Liver (tissue), 9 donors: ENCODE measurements around the gene NGB. TPM values are rescaled to one million over a fixed set of nuclear protein-coding genes. Genes with fewer than 3 reads are reported as not detected.

Source experiments
- DNase-seq: peaks from one replicate; pipeline ENCODE4 v3.0.0-alpha.2; 2017; ENCODE audit warnings: low spot score
- H3K27ac ChIP-seq, 2 donors: one replicate each; pipeline ENCODE4 v1.7.0; 2013; ENCODE audit warnings: inconsistent platforms in 2 of 2, low read length in 2 of 2, control low read depth in 1 of 2, low read depth in 1 of 2, mild to moderate bottlenecking in 1 of 2
- H3K27me3 ChIP-seq, 4 donors: one replicate each; pipeline versions ENCODE4 v1.6.1 to v1.7.0; 2013; ENCODE audit warnings: low read length in 3 of 4, inconsistent platforms in 1 of 4, mild to moderate bottlenecking in 1 of 4, moderate library complexity in 1 of 4; ENCODE audit not compliant: control insufficient read depth in 4 of 4, insufficient read depth in 4 of 4
- H3K36me3 ChIP-seq, 4 donors: one replicate each; pipeline versions ENCODE4 v1.6.1 to v1.7.0; 2013; ENCODE audit warnings: low read length in 3 of 4, mild to moderate bottlenecking in 3 of 4, low read depth in 1 of 4, moderate library complexity in 1 of 4; ENCODE audit not compliant: control insufficient read depth in 4 of 4, insufficient read depth in 3 of 4
- H3K4me1 ChIP-seq, 4 donors: one replicate each; pipeline versions ENCODE4 v1.6.1 to v1.7.0; 2013; ENCODE audit warnings: low read length in 3 of 4, mild to moderate bottlenecking in 3 of 4, moderate library complexity in 1 of 4; ENCODE audit not compliant: control insufficient read depth in 4 of 4, insufficient read depth in 4 of 4
- H3K4me3 ChIP-seq, 3 donors: one replicate each; pipeline versions ENCODE4 v1.6.1 to v1.7.0; 2013; ENCODE audit warnings: low read length in 3 of 3, control low read depth in 1 of 3, low read depth in 1 of 3, mild to moderate bottlenecking in 1 of 3
- H3K9ac ChIP-seq, 2 donors: one replicate each; pipeline ENCODE4 v1.7.0; 2013; ENCODE audit warnings: low read length in 2 of 2, mild to moderate bottlenecking in 2 of 2, moderate library complexity in 2 of 2, control low read depth in 1 of 2, low read depth in 1 of 2
- H3K9me3 ChIP-seq, 4 donors: one replicate each; pipeline versions ENCODE4 v1.6.1 to v1.7.0; 2013; ENCODE audit warnings: low read length in 3 of 4; ENCODE audit not compliant: control insufficient read depth in 4 of 4
- CTCF ChIP-seq: fragments of 150-350 bp; IDR thresholded peaks from 2 replicates; pipeline ENCODE4 v1.5.1; 2017; ENCODE audit warnings: improper control_type of control experiment, low read depth, low read length; ENCODE audit not compliant: missing input control
- EGR1 ChIP-seq, 2 donors: IDR thresholded peaks; 2 replicates each; pipeline ENCODE4 v1.6.1; 2016 to 2018; ENCODE audit warnings: antibody characterized with exemption in 2 of 2, low read depth in 2 of 2
- FOXA1 ChIP-seq: IDR thresholded peaks from 2 replicates; pipeline ENCODE4 v1.6.1; 2016; ENCODE audit warnings: antibody characterized with exemption
- FOXA2 ChIP-seq: IDR thresholded peaks from 2 replicates; pipeline ENCODE4 v1.6.1; 2016; ENCODE audit warnings: antibody characterized with exemption
- GABPA ChIP-seq, 2 donors: IDR thresholded peaks in 1 of 2; conservative IDR thresholded peaks in 1 of 2; 2 replicates each; pipeline ENCODE4 v1.6.1; 2016; ENCODE audit warnings: antibody characterized with exemption in 2 of 2, mild to moderate bottlenecking in 1 of 2, moderate library complexity in 1 of 2
- HNF4A ChIP-seq, 2 donors: conservative IDR thresholded peaks; 2 replicates each; pipeline ENCODE4 v1.6.1; 2016; ENCODE audit warnings: antibody characterized with exemption in 2 of 2, mild to moderate bottlenecking in 2 of 2
- HNF4G ChIP-seq: IDR thresholded peaks from 2 replicates; pipeline ENCODE4 v1.6.1; 2016; ENCODE audit warnings: antibody characterized with exemption
- JUND ChIP-seq, 2 donors: IDR thresholded peaks; 2 replicates each; pipeline ENCODE4 v1.6.1; 2016; ENCODE audit warnings: antibody characterized with exemption in 2 of 2
- MAX ChIP-seq: IDR thresholded peaks from 2 replicates; pipeline ENCODE4 v1.6.1; 2016; ENCODE audit warnings: antibody characterized with exemption
- NR2F2 ChIP-seq: IDR thresholded peaks from 2 replicates; pipeline ENCODE4 v1.6.1; 2016; ENCODE audit warnings: antibody characterized with exemption
- RAD21 ChIP-seq, 2 donors: IDR thresholded peaks; 2 replicates each; pipeline ENCODE4 v1.6.1; 2016; ENCODE audit warnings: antibody characterized with exemption in 2 of 2, mild to moderate bottlenecking in 2 of 2
- REST ChIP-seq: IDR thresholded peaks from 2 replicates; pipeline ENCODE4 v1.6.1; 2016; ENCODE audit warnings: antibody characterized with exemption, mild to moderate bottlenecking
- RXRA ChIP-seq, 2 donors: IDR thresholded peaks; 2 replicates each; pipeline ENCODE4 v1.6.1; 2017 to 2018; ENCODE audit warnings: antibody characterized with exemption in 2 of 2, mild to moderate bottlenecking in 1 of 2
- SP1 ChIP-seq: IDR thresholded peaks from 2 replicates; pipeline ENCODE4 v1.6.1; 2018; ENCODE audit warnings: antibody characterized with exemption, mild to moderate bottlenecking
- TAF1 ChIP-seq: conservative IDR thresholded peaks from 2 replicates; pipeline ENCODE4 v1.6.1; 2016; ENCODE audit warnings: antibody characterized with exemption, mild to moderate bottlenecking
- YY1 ChIP-seq: IDR thresholded peaks from 2 replicates; pipeline ENCODE4 v1.6.1; 2016; ENCODE audit warnings: antibody characterized with exemption, mild to moderate bottlenecking
- WGBS: extraction: QIAGEN DNeasy Blood & Tissue Kit; methylation state at CpG from one replicate; pipeline ENCODE4 v1.1.7; 2013; 5-methylcytosine and 5-hydroxymethylcytosine counted together
- polyA plus RNA-seq, 2 donors: library from polyadenylated mRNA; stranded (reverse) in 1 of 2; unstranded in 1 of 2; fragments of 200-250 nt in 1 of 2; fragments of >200 nt in 1 of 2; fragmentation: Nextera tagmentation in 1 of 2; extraction: Ambion mirVana in 1 of 2; gene quantifications; one replicate each; pipeline versions ENCODE4 v1.2.1 to v1.2.3, GENCODE V29; 2013 to 2015
- total RNA-seq, 2 donors: library from RNA; depleted of rRNA; stranded (reverse); fragments of >200 nt; gene quantifications; one replicate each; pipeline ENCODE4 v1.2.3, GENCODE V29; 2014
- TF ChIP-seq, protein P1 (sequence below): IDR thresholded peaks from 2 replicates; pipeline ENCODE4 v1.6.1; 2016; ENCODE audit warnings: antibody characterized with exemption
- TF ChIP-seq, protein P2 (sequence below): IDR thresholded peaks from 2 replicates; pipeline ENCODE4 v1.6.1; 2016; ENCODE audit warnings: antibody characterized with exemption
- donor health status: healthy.
- donor health status: healthy.
- donor health status: healthy.
- donor health status: healthy.
- donor health status: healthy.

NGB gene
- total and polyA plus RNA-seq, 4 donors = not detected

DNA sequence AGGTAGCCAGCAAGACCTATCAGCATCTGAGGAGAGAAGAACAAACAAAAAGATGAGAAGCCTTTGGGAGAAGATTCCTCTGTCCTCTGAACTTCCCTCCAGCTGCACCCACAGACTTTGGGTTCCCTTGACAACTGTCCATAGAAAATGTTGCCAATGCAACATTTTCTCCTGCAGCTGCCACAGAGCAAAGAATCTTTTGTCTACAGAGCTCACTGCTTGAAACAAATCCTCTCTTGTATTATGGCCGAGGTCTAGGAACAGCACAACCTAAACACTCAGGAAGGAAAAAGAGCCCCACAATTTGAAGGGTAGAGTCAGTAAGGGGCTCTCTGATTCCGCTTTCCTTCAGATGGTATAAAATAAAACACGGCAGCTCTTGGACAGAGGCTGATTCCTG is 35.4 kb upstream of the NGB start:
- Histone ChIP-seq H3K4me1 (peaks cover 0 to 2% (median 0%) of the 10 kb centered on the region in 4 donors), H3K27me3 (no peaks in the 10 kb centered on the region), H3K9ac (no peak overlapping the region), H3K4me3 (no peak overlapping the region), H3K9me3 (no peaks in the 10 kb centered on the region), H3K27ac (no peak overlapping the region), H3K36me3 (peaks cover 0 to 7% (median 1%) of the 10 kb centered on the region in 4 donors)
- DNase-seq = no peak
- TF ChIP-seq NR2F2 (no peak), GABPA (IDR thresholded peaks at IDR 0.05 in 1 of 2, conservative IDR thresholded peaks at IDR 0.05 in 1 of 2) (no peak), YY1 (no peak), FOXA1 (no peak), TAF1 (no peak)
- TF ChIP-seq, protein P1, sequence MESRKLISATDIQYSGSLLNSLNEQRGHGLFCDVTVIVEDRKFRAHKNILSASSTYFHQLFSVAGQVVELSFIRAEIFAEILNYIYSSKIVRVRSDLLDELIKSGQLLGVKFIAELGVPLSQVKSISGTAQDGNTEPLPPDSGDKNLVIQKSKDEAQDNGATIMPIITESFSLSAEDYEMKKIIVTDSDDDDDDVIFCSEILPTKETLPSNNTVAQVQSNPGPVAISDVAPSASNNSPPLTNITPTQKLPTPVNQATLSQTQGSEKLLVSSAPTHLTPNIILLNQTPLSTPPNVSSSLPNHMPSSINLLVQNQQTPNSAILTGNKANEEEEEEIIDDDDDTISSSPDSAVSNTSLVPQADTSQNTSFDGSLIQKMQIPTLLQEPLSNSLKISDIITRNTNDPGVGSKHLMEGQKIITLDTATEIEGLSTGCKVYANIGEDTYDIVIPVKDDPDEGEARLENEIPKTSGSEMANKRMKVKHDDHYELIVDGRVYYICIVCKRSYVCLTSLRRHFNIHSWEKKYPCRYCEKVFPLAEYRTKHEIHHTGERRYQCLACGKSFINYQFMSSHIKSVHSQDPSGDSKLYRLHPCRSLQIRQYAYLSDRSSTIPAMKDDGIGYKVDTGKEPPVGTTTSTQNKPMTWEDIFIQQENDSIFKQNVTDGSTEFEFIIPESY = no peak
- WGBS = 92% methylated on average over 3 of the region's 3 CpGs

GRCh38 chr14:77305696-77306095 is 34.7 kb upstream of the NGB start:
- Histone ChIP-seq H3K9ac (no peak overlapping the region), H3K36me3 (peaks cover 0 to 7% (median 1%) of the 10 kb centered on the region in 4 donors), H3K4me1 (peaks cover 0 to 6% (median 0%) of the 10 kb centered on the region in 4 donors), H3K4me3 (no peak overlapping the region), H3K27ac (no peak overlapping the region), H3K27me3 (no peaks in the 10 kb centered on the region), H3K9me3 (no peaks in the 10 kb centered on the region)
- no peak for DNase-seq
- TF ChIP-seq REST (no peak), YY1 (no peak), RAD21 (IDR thresholded peaks at IDR 0.05) (no peak), EGR1 (IDR thresholded peaks at IDR 0.05; ENCODE audit: low read depth in 2 of 2) (no peak), GABPA (IDR thresholded peaks at IDR 0.05 in 1 of 2, conservative IDR thresholded peaks at IDR 0.05 in 1 of 2) (no peak), NR2F2 (no peak), FOXA2 (no peak), SP1 (no peak), FOXA1 (no peak), HNF4G (no peak), HNF4A (conservative IDR thresholded peaks at IDR 0.05) (no peak), CTCF (no peak), MAX (no peak), RXRA (IDR thresholded peaks at IDR 0.05) (no peak), JUND (IDR thresholded peaks at IDR 0.05) (no peak)
- TF ChIP-seq, protein P1 = no peak
- TF ChIP-seq, protein P2, sequence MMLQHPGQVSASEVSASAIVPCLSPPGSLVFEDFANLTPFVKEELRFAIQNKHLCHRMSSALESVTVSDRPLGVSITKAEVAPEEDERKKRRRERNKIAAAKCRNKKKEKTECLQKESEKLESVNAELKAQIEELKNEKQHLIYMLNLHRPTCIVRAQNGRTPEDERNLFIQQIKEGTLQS = no peak
- 94% methylated on average over 4 of the region's 4 CpGs for WGBS
